Tibial nerve (tissue), 4 donors: Measurements from ENCODE around the gene ZNF804B.

Experiments used
- EP300 ChIP-seq, 2 donors: sonication (generic); formaldehyde crosslinking; IDR thresholded peaks; one replicate each; pipeline ENCODE4 v1.6.1; 2017; ENCODE audit warnings: antibody characterized with exemption in 2 of 2, mild to moderate bottlenecking in 1 of 2
- POLR2A ChIP-seq, 2 donors: fragments of 450-650 bp; IDR thresholded peaks; one replicate each; pipeline ENCODE4 v1.6.1; 2017; ENCODE audit warnings: antibody characterized with exemption in 2 of 2, mild to moderate bottlenecking in 2 of 2, moderate library complexity in 2 of 2
- TF ChIP-seq, protein P1 (sequence below), 5 experiments: fragments of 200-600 bp in 3 of 5; fragments of 450-650 bp in 2 of 5; sonication (generic) in 3 of 5; IDR thresholded peaks; one replicate each; pipeline ENCODE4 v1.5.1; 2016 to 2019; ENCODE audit warnings: antibody characterized with exemption in 5 of 5, mild to moderate bottlenecking in 3 of 5, moderate library complexity in 2 of 5

DNA sequence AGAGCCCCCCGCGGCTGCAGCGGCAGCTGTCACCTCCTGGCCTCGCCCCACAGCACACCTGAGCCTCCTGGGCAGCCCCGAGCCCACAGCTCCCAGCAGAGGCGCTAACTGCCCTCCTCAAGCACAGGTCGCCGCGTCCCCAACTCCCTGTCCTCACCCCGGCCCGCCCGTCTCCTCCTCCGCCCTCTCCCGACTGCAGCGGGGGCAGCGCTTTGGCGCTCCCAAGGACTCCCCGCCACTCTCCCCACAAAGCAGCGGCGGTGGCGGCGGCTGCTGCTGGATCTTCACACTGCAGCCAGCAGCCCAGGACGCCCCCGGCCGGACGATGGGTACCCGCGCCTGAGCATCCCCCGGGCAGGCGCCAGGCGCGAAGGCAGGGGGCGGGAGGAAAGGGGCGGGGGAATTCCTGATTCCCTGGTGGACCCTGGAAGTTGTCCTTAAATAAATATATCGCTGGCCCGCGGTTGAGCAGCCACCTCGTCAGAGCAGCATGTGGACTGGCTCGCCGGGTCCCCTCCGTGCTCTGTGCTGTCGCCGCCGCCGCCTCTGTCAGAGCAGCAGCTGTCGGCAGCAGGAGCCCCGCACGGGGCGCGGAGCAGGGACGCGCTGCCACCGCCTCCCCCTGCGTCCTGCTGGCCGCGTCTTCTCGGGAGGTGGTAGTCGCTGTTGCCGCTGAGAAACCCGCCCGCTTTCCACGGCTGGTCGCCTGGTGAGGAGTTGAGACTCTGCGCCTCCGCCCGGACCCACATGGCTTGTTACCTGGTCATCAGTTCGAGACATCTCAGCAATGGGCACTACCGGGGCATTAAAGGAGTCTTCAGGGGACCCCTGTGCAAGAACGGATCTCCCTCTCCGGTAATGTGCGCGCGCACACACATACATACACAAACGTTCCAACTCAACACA lies at the start of gene ZNF804B:
- TF ChIP-seq EP300 (IDR thresholded peaks at IDR 0.05) (no peak), POLR2A (IDR thresholded peaks at IDR 0.05) (no peak)
- TF ChIP-seq, protein P1, sequence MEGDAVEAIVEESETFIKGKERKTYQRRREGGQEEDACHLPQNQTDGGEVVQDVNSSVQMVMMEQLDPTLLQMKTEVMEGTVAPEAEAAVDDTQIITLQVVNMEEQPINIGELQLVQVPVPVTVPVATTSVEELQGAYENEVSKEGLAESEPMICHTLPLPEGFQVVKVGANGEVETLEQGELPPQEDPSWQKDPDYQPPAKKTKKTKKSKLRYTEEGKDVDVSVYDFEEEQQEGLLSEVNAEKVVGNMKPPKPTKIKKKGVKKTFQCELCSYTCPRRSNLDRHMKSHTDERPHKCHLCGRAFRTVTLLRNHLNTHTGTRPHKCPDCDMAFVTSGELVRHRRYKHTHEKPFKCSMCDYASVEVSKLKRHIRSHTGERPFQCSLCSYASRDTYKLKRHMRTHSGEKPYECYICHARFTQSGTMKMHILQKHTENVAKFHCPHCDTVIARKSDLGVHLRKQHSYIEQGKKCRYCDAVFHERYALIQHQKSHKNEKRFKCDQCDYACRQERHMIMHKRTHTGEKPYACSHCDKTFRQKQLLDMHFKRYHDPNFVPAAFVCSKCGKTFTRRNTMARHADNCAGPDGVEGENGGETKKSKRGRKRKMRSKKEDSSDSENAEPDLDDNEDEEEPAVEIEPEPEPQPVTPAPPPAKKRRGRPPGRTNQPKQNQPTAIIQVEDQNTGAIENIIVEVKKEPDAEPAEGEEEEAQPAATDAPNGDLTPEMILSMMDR (IDR thresholded peaks at IDR 0.05), result no peak
